Retinal pigment epithelial cell (primary cell): ENCODE data around the gene LUC7L2.

ENCODE experiments used
- DNase-seq: peaks from one replicate; pipeline ENCODE4 v3.0.0-alpha.2; 2010; ENCODE audit warnings: low read depth
- H3K4me3 ChIP-seq: 2 replicates; pipeline ENCODE4 v1.5.1; 2011; ENCODE audit warnings: mild to moderate bottlenecking, low read length, control low read depth, moderate library complexity
- TF ChIP-seq, protein P1 (sequence below): conservative IDR thresholded peaks from 2 replicates; pipeline ENCODE4 v1.5.1; 2011; ENCODE audit warnings: low read depth, low read length, control low read depth, inconsistent platforms

The LUC7L2 gene

DNA sequence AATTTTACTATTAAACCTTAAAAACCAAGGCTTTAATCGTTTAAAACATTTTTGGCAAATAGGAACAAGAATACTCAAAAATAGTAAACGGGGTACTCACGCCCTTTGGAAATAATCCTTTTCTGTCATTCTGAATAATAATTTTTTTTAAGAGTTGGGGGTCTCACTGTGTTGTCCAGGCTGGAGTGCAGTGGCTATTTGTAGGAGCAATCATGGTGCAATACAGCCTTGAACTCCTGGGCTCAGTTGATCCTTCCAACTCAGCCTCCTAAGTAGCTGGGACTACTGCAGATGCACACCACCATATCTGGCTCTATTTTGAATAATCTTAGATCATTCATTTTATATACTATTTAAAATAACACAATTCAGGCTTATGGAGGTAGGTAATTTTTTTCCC lies 24.9 kb downstream of the LUC7L2 start:
- no peak overlapping the region for H3K4me3 ChIP-seq
- TF ChIP-seq, protein P1, sequence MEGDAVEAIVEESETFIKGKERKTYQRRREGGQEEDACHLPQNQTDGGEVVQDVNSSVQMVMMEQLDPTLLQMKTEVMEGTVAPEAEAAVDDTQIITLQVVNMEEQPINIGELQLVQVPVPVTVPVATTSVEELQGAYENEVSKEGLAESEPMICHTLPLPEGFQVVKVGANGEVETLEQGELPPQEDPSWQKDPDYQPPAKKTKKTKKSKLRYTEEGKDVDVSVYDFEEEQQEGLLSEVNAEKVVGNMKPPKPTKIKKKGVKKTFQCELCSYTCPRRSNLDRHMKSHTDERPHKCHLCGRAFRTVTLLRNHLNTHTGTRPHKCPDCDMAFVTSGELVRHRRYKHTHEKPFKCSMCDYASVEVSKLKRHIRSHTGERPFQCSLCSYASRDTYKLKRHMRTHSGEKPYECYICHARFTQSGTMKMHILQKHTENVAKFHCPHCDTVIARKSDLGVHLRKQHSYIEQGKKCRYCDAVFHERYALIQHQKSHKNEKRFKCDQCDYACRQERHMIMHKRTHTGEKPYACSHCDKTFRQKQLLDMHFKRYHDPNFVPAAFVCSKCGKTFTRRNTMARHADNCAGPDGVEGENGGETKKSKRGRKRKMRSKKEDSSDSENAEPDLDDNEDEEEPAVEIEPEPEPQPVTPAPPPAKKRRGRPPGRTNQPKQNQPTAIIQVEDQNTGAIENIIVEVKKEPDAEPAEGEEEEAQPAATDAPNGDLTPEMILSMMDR, result no peak
- no peak for DNase-seq

DNA sequence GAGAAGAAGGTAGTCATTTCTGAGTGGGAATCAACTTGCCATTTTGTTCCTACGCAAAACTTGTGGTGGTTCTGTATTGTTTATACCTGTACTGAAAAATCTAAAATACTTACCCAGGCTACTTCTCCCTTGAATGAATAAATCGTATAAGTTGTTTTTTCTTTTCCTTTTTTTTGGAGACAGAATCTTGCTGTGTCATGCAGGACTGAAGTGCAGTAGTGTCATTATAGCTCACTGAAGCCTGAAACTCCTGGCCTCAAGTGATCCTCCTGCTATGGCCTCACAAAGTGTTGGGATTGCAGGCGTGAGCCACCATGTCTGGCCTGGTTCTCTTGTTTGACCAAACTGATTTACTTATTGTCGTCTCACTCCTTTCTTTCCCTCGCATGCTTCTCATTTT lies 27.9 kb downstream of the LUC7L2 start:
- no peak overlapping the region for H3K4me3 ChIP-seq
- no peak for DNase-seq
- TF ChIP-seq, protein P1, result no peak

DNA sequence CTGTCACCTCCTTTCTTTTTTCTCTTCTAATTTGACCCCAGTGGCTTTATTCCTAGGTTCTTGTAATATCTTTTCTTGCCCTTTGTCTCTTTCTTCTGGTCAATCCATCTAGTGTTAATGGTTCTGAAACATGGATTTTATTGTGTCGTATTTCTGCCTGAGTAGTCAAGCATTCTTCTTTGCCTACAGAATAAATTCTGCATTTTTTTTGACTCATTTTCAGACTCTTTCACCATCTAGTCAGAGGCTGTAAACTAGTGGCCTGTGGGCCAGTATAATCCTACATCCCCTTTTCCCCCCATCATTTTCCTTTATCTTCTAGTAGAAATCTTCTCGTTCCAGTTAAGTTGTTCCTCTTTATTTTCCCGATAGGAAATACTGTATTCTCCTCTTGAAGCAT lies 29.4 kb downstream of the LUC7L2 start:
- H3K4me3 ChIP-seq, result no peak overlapping the region
- TF ChIP-seq, protein P1, result no peak
- no peak for DNase-seq

DNA sequence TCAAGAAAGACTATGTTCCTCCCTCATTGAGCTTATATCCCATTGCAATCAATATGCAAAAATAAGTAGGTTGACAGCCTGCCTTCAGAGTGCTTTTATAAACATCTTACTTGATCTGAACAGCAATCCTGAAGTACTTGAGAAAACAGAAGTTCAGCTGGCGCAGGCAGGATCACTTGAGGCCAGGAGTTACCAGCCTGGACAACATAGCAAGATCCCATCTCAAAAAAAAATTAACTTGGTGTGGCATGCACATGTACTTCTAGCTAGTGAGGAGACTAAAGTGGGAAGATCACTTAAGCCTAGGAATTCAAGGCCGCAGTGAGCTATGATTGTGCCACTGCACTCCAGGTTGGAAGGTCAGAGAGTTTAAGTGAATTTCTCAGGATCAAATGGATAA lies 30.1 kb downstream of the LUC7L2 start:
- no peak overlapping the region for H3K4me3 ChIP-seq
- TF ChIP-seq, protein P1, result no peak
- no peak for DNase-seq

DNA sequence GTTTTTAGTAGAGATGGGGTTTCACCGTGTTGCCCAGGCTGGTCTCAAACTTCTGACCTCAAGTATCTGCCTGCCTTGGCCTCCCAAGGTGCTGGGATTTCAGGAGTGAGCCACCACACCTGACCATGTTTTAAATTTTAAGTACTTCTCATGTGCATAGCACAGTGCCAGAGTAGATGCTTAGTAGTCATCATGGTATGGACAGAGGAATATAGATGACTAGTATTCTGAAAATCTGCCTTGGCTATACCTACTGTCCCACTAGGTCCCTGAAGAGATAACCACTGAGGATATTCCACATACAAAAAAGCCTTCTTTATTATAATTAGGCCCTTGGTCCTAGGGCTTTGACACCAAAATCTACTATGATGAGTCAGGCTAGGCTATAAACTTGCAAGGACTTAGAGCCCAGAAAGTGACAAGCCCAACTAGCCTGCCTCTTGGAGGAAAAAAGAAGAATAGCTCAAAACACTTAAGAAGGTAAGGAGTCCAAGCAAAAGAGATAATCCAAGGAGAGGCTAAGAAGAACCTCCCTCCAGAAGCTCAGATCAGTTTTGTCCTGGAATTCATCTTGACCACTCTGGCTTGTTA lies 34.0 kb downstream of the LUC7L2 start:
- DNase-seq, result no peak
- TF ChIP-seq, protein P1, result no peak
- H3K4me3 ChIP-seq, result no peak overlapping the region

GRCh38 chr7:139394540-139394939 lies 34.8 kb downstream of the LUC7L2 start:
- TF ChIP-seq, protein P1, result no peak
- DNase-seq, result no peak
- H3K4me3 ChIP-seq, result no peak overlapping the region

- no peak for DNase-seq
- no peak overlapping the region for H3K4me3 ChIP-seq
- TF ChIP-seq, protein P1, result no peak
Measured at GRCh38 chr7:139396323-139396951, 36.7 kb downstream of the LUC7L2 start.
